GM12892 (cell line): ENCODE data around the gene RFC3.

ENCODE experiments used
- POLR2A ChIP-seq: IDR thresholded peaks from 2 replicates; pipeline ENCODE4 v1.6.1; 2011; ENCODE audit warnings: low read depth, low read length, control low read depth
- POLR2AphosphoS5 ChIP-seq: IDR thresholded peaks from 2 replicates; pipeline ENCODE4 v1.6.1; 2011; ENCODE audit warnings: low read depth, low read length, control low read depth
- TAF1 ChIP-seq: IDR thresholded peaks from 2 replicates; pipeline ENCODE4 v1.6.1; 2011; ENCODE audit warnings: low read depth, mild to moderate bottlenecking, control low read depth, low read length, borderline replicate concordance

DNA sequence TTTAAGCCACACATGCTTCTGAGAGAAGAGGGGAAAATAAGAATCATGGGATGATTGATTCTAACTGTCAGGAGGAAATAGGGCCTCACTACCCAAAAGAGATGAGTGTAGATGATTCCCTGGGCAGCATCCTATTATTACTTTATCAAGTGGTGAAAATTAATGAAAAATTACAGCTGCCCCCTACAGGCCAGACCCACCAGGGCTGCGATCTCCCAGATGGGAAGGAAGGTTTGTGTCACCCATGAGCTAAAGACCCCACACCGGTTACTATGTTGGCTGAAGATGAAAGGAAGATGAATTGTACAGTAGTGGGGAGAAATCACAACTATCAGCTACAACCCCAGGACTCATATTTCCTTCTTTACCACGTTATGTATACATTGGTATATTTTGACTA lies 49.5 kb downstream of the RFC3 start:
- TF ChIP-seq POLR2A (no peak), POLR2AphosphoS5 (no peak), TAF1 (no peak)
